AG09319 (cell line): ENCODE data around the gene ARHGAP32.

Experiments
- DNase-seq: peaks from one replicate; pipeline ENCODE4 v3.0.0-alpha.2; 2010; ENCODE audit warnings: low read depth; ENCODE audit errors: extremely low read depth
- CTCF ChIP-seq: IDR thresholded peaks from 2 replicates; pipeline ENCODE4 v1.5.1; 2011; ENCODE audit warnings: low read depth, mild to moderate bottlenecking, inconsistent platforms, low read length, moderate library complexity

The ARHGAP32 gene

GRCh38 chr11:129214710-129215295 lies 22.7 kb upstream of the ARHGAP32 start:
- no peak for TF ChIP-seq CTCF

DNA sequence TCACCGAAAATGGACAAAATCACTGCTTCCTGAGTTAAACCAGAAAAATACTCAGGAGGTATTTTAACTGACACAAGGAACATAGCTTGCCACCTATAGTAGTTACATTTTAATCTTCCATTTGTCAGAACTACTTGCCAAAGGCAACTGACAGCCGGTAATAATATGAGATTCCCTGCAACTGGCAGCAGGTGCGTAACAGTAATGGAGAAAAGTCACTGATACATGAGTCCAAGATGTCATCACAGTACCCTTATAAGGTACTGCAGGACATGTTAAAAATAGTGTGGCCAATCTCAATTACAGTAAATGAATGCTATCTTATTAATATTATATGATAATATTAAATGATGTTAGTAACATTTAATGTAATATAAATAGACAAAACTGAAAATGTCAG lies 21.1 kb upstream of the ARHGAP32 start:
- no peak for TF ChIP-seq CTCF
- no peak for DNase-seq

More at GRCh38 chr11:129214710-129215295, 22.7 kb upstream of the ARHGAP32 start:
- no peak for DNase-seq

DNA sequence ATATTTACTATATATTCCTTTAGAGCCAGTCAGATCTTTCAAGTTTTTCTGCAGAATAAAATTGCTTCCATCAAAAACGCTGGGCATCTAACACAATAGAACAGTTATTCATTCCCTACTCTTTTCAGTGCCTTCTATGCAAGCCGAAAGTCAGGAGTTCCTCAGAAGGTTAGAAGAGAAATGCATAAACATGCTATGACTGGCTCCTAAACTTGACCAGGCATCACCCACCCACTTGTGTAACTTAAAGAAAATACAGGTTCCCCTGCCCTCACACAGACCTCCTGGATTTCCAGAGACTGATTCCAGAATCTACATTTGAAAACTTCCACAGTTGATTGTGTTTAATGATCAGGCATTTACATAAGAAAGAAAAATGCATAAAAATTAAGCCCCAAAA lies 19.3 kb upstream of the ARHGAP32 start:
- TF ChIP-seq CTCF = no peak
- no peak for DNase-seq

DNA sequence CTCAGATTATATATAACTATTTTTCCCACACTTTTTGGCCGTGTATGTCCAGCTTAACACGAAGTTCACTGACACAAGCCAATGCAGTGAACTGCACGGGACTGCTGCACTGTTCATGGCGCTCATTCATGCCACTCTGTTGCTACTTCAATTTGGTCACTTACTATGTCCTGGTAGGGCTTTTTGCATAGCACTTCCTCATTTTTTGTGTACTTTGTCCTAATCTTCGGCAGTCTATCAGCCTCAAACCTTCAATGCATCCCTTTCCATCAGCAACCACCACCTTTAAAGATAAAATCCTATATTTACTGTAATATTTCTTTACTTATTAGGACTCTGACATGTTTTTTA lies 18.7 kb upstream of the ARHGAP32 start:
- DNase-seq = no peak
- no peak for TF ChIP-seq CTCF

GRCh38 chr11:129209891-129210830 lies 18.0 kb upstream of the ARHGAP32 start:
- no peak for TF ChIP-seq CTCF
- DNase-seq = no peak

DNA sequence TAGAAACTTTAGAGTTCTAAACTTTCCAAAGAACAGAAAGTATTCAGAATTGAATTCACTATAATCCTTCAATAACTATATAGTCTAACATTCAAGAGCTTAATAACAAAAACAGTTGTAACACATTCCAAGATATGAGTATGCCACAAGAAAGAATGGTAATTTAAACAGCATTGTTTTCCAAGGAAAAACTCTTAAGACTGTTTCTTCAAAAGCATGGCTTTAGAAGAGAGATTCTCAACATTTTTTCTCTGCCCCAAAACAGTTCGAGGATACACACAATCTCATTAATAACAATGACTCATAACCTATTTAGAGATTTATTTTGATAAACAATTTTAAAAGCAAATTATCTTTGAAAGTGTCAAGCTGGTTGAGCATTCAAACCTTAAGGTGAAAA lies 16.7 kb upstream of the ARHGAP32 start:
- no peak for TF ChIP-seq CTCF
- DNase-seq = no peak

DNA sequence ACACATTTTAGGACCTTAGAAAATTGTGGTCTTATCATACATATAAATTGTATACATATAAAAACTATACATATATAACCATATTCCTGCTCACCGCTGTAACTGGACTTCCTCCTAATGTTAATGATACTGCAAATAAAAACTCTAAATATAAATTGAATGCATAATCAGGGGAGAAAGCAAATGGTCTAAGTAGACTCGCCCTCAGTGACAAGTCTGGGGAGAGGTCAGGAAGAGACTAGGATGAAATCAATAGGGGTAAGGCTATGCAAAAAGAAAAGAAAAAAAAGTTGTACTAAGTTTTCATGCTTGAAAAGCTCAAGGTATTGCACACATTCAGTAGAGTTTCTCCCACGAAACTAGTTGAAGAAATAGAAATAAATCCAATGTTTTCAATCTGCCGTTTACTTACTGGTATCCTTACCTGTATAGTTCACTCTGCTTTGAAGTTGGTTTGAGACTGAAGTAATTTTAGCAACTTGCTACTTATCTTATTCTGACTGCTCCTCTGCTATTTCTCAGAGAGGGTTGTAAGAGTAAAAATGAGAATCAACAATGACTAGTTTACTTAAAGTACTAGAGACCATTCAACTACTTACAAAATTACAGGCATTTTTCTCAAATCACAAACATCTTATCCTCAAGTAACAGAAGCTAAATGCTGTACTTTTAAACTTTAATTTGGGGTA lies 12.2 kb upstream of the ARHGAP32 start:
- TF ChIP-seq CTCF = no peak

More for the DNA sequence above, 12.2 kb upstream of the ARHGAP32 start:
- no peak for DNase-seq
